ENCODE measurements around the gene JAKMIP2.
A peak's percentile ranks its signal among the peaks of the same experiment; 100 is the strongest.

JAKMIP2 gene

GRCh38 chr5:147547730-147548129, 234.8 kb downstream of the JAKMIP2 start:
- DNase-seq (ENCODE audit: low read depth in 2 of 2), result peak in 1 of 2 donors; percentile 65
- TF ChIP-seq CTCF (IDR thresholded peaks at IDR 0.05; ENCODE audit: low read depth, low read length), result no peak
- no peak overlapping the region for H3K4me3 ChIP-seq (replicated peaks in 1 of 2; ENCODE audit: low read depth in 2 of 2, low read length in 2 of 2)

GRCh38 chr5:147544556-147544955, 238.0 kb downstream of the JAKMIP2 start:
- DNase-seq (ENCODE audit: low read depth in 2 of 2), result no peak
- H3K4me3 ChIP-seq (replicated peaks in 1 of 2; ENCODE audit: low read depth in 2 of 2, low read length in 2 of 2), result no peak overlapping the region
- no peak for TF ChIP-seq CTCF (IDR thresholded peaks at IDR 0.05; ENCODE audit: low read depth, low read length)

GRCh38 chr5:147539053-147539452, 243.5 kb downstream of the JAKMIP2 start:
- H3K4me3 ChIP-seq (replicated peaks in 1 of 2; ENCODE audit: low read depth in 2 of 2, low read length in 2 of 2), result no peak overlapping the region
- TF ChIP-seq CTCF (IDR thresholded peaks at IDR 0.05; ENCODE audit: low read depth, low read length), result no peak
- peak; percentile 35 to 52 for DNase-seq (ENCODE audit: low read depth in 2 of 2)

GRCh38 chr5:147538236-147538635, 244.3 kb downstream of the JAKMIP2 start:
- no peak for TF ChIP-seq CTCF (IDR thresholded peaks at IDR 0.05; ENCODE audit: low read depth, low read length)
- peak in 1 of 2 donors; percentile 24 for DNase-seq (ENCODE audit: low read depth in 2 of 2)
- H3K4me3 ChIP-seq (replicated peaks in 1 of 2; ENCODE audit: low read depth in 2 of 2, low read length in 2 of 2), result no peak overlapping the region

Data from cardiac fibroblast (primary cell).